Measurements from ENCODE around the gene WWOX.

Gene WWOX

DNA sequence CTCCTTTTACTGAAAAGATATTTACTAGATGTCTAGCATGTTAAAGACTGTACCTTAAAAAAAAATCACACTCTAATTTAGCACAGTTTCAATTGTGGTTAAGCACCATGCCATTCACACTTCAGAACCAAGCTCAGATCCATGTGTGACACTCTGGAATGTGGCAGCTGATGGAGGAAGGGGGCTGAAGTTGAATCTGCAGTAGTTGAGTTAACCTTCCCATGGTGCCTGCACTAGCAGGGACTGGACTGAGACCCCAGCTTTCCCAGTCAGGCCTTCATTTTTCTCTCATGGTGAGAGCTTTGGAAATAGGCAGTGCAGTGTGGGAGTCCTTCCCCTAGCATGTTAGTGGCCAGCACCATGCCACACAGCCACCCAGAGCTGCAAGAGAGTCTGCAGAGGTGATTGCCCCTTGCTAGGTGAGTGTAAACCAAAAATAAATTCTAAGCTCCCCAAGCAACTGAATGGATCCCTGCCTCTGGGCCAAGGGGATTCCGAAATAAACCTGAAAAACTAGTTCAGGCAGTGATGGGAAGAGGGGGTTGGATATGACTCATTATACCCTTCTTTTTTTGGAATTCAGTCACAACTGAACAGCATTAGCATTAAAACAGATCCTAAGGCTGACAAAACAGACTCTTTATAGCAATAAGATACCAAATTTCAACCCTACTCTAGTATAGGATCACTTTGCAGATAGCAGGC, 208.5 kb downstream of the WWOX start:
- no peak for TF ChIP-seq CTCF (IDR thresholded peaks at IDR 0.05)
- no peak overlapping the region for H3K4me3 ChIP-seq
- no peak for DNase-seq (ENCODE audit: low spot score)
- H3K27ac ChIP-seq = no peak overlapping the region

DNA sequence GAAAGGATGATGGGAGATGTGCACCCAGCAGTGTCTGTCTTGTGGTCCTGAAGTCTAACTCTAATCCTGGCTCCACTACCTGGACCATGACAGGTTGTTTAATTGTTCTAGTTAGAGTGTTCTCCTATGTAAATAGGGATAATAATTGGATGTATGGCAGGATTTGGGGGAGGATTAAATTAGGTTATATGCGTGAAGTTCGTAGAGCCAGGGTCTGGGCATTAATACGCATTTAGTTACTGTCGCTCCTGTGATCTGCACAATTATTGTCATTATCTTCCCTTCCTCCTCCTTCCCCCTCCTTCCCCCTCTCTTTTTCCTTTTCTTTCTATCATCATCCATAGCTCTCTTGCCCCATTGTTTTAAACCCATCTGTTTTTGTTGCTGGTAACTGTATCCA, 210.3 kb downstream of the WWOX start:
- Histone ChIP-seq H3K4me3 (no peak overlapping the region), H3K27ac (no peak overlapping the region)
- TF ChIP-seq CTCF (IDR thresholded peaks at IDR 0.05) = no peak
- DNase-seq (ENCODE audit: low spot score) = no peak

DNA sequence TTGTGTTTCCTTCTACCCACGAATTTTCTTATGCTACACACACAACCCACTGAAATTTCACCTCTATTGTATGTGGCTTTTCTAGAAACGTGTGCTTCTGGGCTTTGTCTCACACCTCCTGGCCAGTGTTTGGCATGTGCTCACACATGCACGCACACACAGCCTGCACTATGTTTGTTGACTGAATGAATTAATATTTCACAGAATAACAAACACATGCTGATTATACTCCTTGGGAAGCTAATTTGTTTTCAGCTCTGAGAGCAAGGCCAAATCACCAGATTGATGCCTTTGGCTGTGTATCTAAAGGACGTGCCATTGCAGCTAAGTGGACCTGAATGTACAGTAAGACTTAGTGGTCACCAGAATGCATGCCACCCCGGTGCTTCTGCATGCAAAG, 210.7 kb downstream of the WWOX start:
- H3K4me3 ChIP-seq = no peak overlapping the region
- no peak for DNase-seq (ENCODE audit: low spot score)
- H3K27ac ChIP-seq = no peak overlapping the region
- no peak for TF ChIP-seq CTCF (IDR thresholded peaks at IDR 0.05)

GRCh38 chr16:78310990-78311561, 211.6 kb downstream of the WWOX start:
- no peak overlapping the region for H3K4me3 ChIP-seq
- no peak overlapping the region for H3K27ac ChIP-seq
- no peak for TF ChIP-seq CTCF (IDR thresholded peaks at IDR 0.05)
- DNase-seq (ENCODE audit: low spot score) = no peak

- Histone ChIP-seq H3K4me3 (no peak overlapping the region), H3K27ac (no peak overlapping the region)
- no peak for DNase-seq (ENCODE audit: low spot score)
- TF ChIP-seq CTCF (IDR thresholded peaks at IDR 0.05) = no peak
These were observed 212.4 kb downstream of the WWOX start for GRCh38 chr16:78311831-78312230.

DNA sequence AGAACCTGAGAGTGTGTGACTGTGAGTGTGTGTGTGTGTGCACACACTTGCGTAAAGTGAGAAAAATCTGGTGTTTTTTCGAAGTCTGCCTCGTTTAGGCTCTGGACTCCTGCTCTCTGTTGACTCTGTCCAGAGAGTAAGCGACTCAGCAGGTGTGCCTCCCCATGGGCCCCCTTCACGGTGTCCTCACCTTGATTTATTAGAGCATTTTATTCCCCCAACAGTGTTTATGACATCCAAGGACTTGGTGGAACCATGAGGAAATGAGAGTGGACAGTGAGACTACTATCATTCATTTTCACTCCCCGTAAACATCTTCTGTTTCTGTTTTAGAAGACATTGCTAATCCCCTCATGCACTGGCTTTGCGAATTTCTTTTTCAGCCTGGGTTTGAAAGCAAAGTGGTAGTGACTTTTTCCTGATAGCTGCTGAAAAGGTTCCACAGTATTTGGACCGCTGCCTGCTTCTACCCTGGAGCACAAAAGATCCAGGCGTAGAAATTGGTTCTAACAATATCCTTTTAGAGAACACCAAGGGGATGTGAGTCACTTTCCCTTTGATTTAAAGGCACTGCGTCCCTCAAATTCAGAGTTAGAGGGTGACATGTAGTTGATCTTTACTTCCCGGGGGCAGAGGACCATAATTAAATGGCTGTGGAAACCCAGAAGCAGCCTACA, 218.2 kb downstream of the WWOX start:
- H3K27ac ChIP-seq = peak overlapping the region in 1 of 2 donors; percentile 4
- no peak for TF ChIP-seq CTCF (IDR thresholded peaks at IDR 0.05)
- no peak for DNase-seq (ENCODE audit: low spot score)
- H3K4me3 ChIP-seq = peak overlapping the region; percentile 21

Data from coronary artery (tissue), 2 donors.